HuH-7.5 (cell line): ENCODE data around the gene CCN6.
"Not testable (repeated sequence)": the region's sequence is repeated elsewhere in the genome, so short reads cannot be mapped to it uniquely, and the experiment has no call there.

Experiments
- DNase-seq: peaks from one replicate; pipeline ENCODE4 v3.0.0; 2011; ENCODE audit warnings: low spot score

CCN6 gene

GRCh38 chr6:112030206-112030960 is 23.5 kb upstream of the CCN6 start:
- DNase-seq, result no peak

GRCh38 chr6:112030961-112031660 is 22.8 kb upstream of the CCN6 start:
- DNase-seq, result no peak

- DNase-seq, result no peak
Measured at GRCh38 chr6:112031960-112032359, 21.9 kb upstream of the CCN6 start.

GRCh38 chr6:112032728-112033127 is 21.2 kb upstream of the CCN6 start:
- no peak for DNase-seq

- DNase-seq, result no peak
Measured at GRCh38 chr6:112033791-112034615, 19.9 kb upstream of the CCN6 start.

GRCh38 chr6:112034616-112034995 is 19.3 kb upstream of the CCN6 start:
- DNase-seq, result no peak

- DNase-seq, result no peak
Measured at GRCh38 chr6:112036088-112036637, 17.7 kb upstream of the CCN6 start.

GRCh38 chr6:112037783-112038216 is 16.1 kb upstream of the CCN6 start:
- DNase-seq, result no peak

- no peak for DNase-seq
Measured at GRCh38 chr6:112038268-112038667, 15.6 kb upstream of the CCN6 start.

- no peak for DNase-seq
Measured at GRCh38 chr6:112038756-112039430, 15.0 kb upstream of the CCN6 start.

- DNase-seq, result no peak
Measured at GRCh38 chr6:112039431-112039770, 14.5 kb upstream of the CCN6 start.

- no peak for DNase-seq
Measured at GRCh38 chr6:112040956-112041355, 12.9 kb upstream of the CCN6 start.

GRCh38 chr6:112041535-112041934 is 12.4 kb upstream of the CCN6 start:
- DNase-seq, result no peak

GRCh38 chr6:112043032-112044007 is 10.6 kb upstream of the CCN6 start:
- DNase-seq, result peak; percentile 77

GRCh38 chr6:112044196-112044595 is 9.7 kb upstream of the CCN6 start:
- no peak for DNase-seq

- DNase-seq, result no peak
Measured at GRCh38 chr6:112044856-112045255, 9.0 kb upstream of the CCN6 start.

GRCh38 chr6:112047523-112047922 is 6.4 kb upstream of the CCN6 start:
- DNase-seq, result not testable (repeated sequence)

GRCh38 chr6:112049026-112049799 is 4.7 kb upstream of the CCN6 start:
- no peak for DNase-seq

GRCh38 chr6:112049996-112050395 is 3.9 kb upstream of the CCN6 start:
- DNase-seq, result no peak

- no peak for DNase-seq
Measured at GRCh38 chr6:112050429-112050828, 3.5 kb upstream of the CCN6 start.
